ENCODE measurements around the gene PVALEF. TPM values are rescaled to one million over a fixed set of nuclear protein-coding genes. Genes with fewer than 3 reads are reported as not detected.

Gene PVALEF
- total RNA-seq, 4 donors from 2014 or later = not detected

- DNase-seq (ENCODE audit: low spot score) = no peak
Measured at GRCh38 chr17:81128774-81129173, 36.5 kb upstream of the PVALEF start.

DNA sequence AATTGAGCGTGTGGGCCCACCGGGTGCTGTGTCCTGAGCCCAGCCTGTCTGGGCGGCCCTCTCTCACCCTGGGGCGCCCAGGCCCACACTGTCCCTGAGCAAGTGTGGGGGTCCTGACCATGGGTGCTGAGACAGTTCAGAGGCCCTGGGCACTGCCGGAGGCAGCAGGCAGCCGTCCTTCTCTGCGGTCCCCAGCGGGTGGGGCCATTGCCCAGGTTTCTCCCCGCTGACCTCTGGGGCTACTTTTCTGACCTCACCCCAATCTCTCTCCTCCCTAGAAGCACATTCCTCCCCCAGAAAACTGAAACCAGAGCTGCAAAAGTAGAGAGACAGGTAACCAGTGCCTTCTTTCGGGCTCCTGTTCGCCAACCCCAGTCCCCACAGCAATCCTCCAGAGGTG is 36.0 kb upstream of the PVALEF start:
- DNase-seq (ENCODE audit: low spot score) (no peak), ATAC-seq (ENCODE audit: low FRiP score) (no peak)
- TF ChIP-seq, protein P1, sequence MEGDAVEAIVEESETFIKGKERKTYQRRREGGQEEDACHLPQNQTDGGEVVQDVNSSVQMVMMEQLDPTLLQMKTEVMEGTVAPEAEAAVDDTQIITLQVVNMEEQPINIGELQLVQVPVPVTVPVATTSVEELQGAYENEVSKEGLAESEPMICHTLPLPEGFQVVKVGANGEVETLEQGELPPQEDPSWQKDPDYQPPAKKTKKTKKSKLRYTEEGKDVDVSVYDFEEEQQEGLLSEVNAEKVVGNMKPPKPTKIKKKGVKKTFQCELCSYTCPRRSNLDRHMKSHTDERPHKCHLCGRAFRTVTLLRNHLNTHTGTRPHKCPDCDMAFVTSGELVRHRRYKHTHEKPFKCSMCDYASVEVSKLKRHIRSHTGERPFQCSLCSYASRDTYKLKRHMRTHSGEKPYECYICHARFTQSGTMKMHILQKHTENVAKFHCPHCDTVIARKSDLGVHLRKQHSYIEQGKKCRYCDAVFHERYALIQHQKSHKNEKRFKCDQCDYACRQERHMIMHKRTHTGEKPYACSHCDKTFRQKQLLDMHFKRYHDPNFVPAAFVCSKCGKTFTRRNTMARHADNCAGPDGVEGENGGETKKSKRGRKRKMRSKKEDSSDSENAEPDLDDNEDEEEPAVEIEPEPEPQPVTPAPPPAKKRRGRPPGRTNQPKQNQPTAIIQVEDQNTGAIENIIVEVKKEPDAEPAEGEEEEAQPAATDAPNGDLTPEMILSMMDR (IDR thresholded peaks at IDR 0.05) = no peak

More at GRCh38 chr17:81128774-81129173, 36.5 kb upstream of the PVALEF start:
- TF ChIP-seq, protein P1 (IDR thresholded peaks at IDR 0.05) = no peak
- ATAC-seq (ENCODE audit: low FRiP score) = no peak

DNA sequence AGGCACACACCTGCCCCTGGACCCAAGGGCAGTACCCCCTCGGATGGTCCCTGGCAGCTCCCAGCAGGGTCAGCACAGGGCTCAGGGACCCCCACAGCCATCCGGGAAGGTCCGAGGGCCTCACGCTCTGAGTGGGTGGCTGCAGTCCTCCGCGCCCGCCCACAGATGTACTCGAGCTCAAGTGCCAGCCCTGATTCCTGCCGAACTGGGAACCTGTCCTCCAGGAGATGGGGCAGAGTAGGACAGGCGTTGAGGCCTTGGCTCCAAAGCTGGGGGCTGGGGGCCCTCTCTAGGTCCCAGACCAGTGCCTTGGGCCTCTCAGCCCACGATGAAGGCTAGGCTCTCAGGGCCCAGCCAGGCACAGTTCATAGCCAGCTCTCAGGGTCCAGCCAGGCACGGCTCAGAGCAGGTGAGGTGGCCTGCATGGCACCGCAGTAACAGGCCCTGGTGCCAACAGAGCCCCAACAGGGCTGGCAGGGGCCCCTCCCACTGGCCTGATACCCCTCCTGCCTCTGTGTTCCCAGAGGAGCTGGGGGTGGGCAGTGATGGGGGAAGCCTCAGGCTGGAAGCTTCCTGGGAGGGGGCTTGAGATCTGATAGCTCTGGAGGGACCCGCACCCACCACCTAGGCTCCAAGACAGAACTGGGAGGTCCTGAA is 35.5 kb upstream of the PVALEF start:
- TF ChIP-seq, protein P1 (IDR thresholded peaks at IDR 0.05) = no peak
- DNase-seq (ENCODE audit: low spot score) (no peak), ATAC-seq (ENCODE audit: low FRiP score) (no peak)

GRCh38 chr17:81130385-81131361 is 34.6 kb upstream of the PVALEF start:
- ATAC-seq (ENCODE audit: low FRiP score) (no peak), DNase-seq (ENCODE audit: low spot score) (no peak)
- TF ChIP-seq, protein P1 (IDR thresholded peaks at IDR 0.05) = no peak

DNA sequence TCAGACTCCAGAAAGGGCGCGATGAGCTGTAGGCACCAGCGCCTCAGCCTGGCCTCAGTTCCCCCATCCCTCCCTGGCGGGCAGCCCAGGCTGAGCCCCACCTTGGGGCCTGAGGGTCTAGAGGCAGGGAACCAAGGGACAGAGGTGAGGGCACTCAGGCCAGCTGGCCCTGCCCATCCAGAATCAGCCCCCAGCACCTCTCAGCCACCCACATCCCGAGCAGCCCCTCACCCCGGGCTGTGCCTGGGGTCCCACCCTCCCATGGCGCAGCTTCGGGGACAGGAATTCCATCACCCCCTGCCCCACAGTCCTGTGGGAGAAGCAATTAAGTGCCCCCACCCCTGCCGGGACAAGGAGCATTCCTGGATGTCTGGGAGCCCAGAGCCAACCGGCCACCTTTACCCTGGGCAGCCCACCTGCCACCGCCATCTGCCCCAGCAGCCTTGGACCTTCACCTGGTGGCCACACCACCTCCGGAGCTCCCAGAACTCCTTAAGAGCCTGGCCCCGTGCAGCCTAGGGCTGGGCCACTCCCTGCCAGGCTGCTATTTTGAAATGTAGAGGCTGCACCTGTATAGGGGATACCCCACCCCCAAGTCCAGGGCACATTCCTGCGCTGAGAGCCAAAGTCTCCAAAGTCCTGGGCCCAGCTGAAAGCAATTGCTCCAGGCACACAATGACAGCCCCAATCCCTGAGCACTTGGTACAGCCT is 33.7 kb upstream of the PVALEF start:
- TF ChIP-seq, protein P1 (IDR thresholded peaks at IDR 0.05) = no peak
- no peak for ATAC-seq (ENCODE audit: low FRiP score)
- DNase-seq (ENCODE audit: low spot score) = no peak

DNA sequence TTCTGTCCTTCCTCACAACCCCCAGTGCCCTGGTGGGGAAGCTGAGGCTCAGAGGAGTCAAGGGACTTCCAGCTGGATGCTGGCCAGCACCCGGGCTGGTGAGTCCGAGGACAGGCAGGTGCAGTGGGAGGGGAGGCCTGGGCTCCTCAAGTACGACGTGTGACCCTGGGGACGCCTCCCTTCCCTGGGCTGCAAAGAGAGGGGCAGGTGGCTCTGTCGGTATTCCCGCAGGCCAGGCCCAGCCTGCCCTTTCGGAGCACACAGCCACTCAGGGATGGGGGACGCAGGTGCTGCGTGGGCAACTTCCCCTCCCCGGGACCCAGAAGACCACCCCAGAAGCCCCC is 33.1 kb upstream of the PVALEF start:
- DNase-seq (ENCODE audit: low spot score) (no peak), ATAC-seq (ENCODE audit: low FRiP score) (no peak)
- TF ChIP-seq, protein P1 (IDR thresholded peaks at IDR 0.05) = no peak
